ENCODE results near the gene ZFPL1.

- TF ChIP-seq CTCF (IDR thresholded peaks at IDR 0.05; ENCODE audit: insufficient read depth, low read length, poor library complexity, severe bottlenecking) (no peak), EZH2phosphoT487 (conservative IDR thresholded peaks at IDR 0.05; ENCODE audit: low read length) (no peak)
These were observed 12.2 kb downstream of the ZFPL1 start, which contains the start of gene VPS51 for GRCh38 chr11:65095974-65096806.
